ENCODE data around the gene TEP1. TPM values are rescaled to one million over a fixed set of nuclear protein-coding genes. Genes with fewer than 3 reads are reported as not detected.
A peak's percentile ranks its signal among the peaks of the same experiment; 100 is the strongest.
"Not testable (repeated sequence)": the region's sequence is repeated elsewhere in the genome, so short reads cannot be mapped to it uniquely, and the experiment has no call there.

The TEP1 gene
- total RNA-seq = 38.7 TPM

GRCh38 chr14:20412876-20413743 lies at the start of gene TEP1:
Gene TEP1 (minus strand): TSS chr14:20413501. CDS start chr14:20408439, 5,062 bp downstream.
- peak; percentile 91 for DNase-seq (ENCODE audit: low spot score)

GRCh38 chr14:20461225-20462141 lies 48.2 kb upstream of the TEP1 start, which contains the start of gene PIP4P1:
Gene PIP4P1 (minus strand): TSS chr14:20461434. CDS start chr14:20461325, 109 bp downstream.
- peak; percentile 99 for DNase-seq (ENCODE audit: low spot score)

GRCh38 chr14:20460458-20461224 lies 47.3 kb upstream of the TEP1 start:
- peak; percentile 62 for DNase-seq (ENCODE audit: low spot score)

- no peak for DNase-seq (ENCODE audit: low spot score)
Observed at GRCh38 chr14:20458031-20458789, 44.9 kb upstream of the TEP1 start.

GRCh38 chr14:20456971-20457370 lies 43.7 kb upstream of the TEP1 start:
- DNase-seq (ENCODE audit: low spot score) = no peak

- DNase-seq (ENCODE audit: low spot score) = no peak
Observed at GRCh38 chr14:20455355-20456300, 42.3 kb upstream of the TEP1 start.

- peak; percentile 99 for DNase-seq (ENCODE audit: low spot score)
Observed at GRCh38 chr14:20454516-20455354, 41.4 kb upstream of the TEP1 start, which contains the start of the genes APEX1 and OSGEP. Gene APEX1 (plus strand): TSS chr14:20455226. CDS start chr14:20455646, 420 bp downstream. Gene OSGEP (minus strand): TSS chr14:20454812. CDS start chr14:20454683, 129 bp downstream.

GRCh38 chr14:20452831-20453230 lies 39.5 kb upstream of the TEP1 start:
- not testable (repeated sequence) for DNase-seq (ENCODE audit: low spot score)

GRCh38 chr14:20446889-20447288 lies 33.6 kb upstream of the TEP1 start:
- no peak for DNase-seq (ENCODE audit: low spot score)

GRCh38 chr14:20443650-20444049 lies 30.3 kb upstream of the TEP1 start:
- DNase-seq (ENCODE audit: low spot score) = not testable (repeated sequence)

- DNase-seq (ENCODE audit: low spot score) = no peak
Observed at GRCh38 chr14:20441461-20441860, 28.2 kb upstream of the TEP1 start.

- DNase-seq (ENCODE audit: low spot score) = no peak
Observed at GRCh38 chr14:20440882-20441281, 27.6 kb upstream of the TEP1 start.

- DNase-seq (ENCODE audit: low spot score) = no peak
Observed at GRCh38 chr14:20440465-20440864, 27.2 kb upstream of the TEP1 start.

- no peak for DNase-seq (ENCODE audit: low spot score)
Observed at GRCh38 chr14:20438664-20439063, 25.4 kb upstream of the TEP1 start.

- DNase-seq (ENCODE audit: low spot score) = no peak
Observed at GRCh38 chr14:20436363-20436755, 23.1 kb upstream of the TEP1 start.

GRCh38 chr14:20435582-20436362 lies 22.5 kb upstream of the TEP1 start, which contains the start of gene KLHL33:
Gene KLHL33 (minus strand): TSS chr14:20436166. CDS start chr14:20435811, 355 bp downstream.
- no peak for DNase-seq (ENCODE audit: low spot score)

Measured in ureter (tissue), 1 donor.